NCI-H2107 treated with DMSO at 0.1 percent for 48 hours (cell line): ENCODE measurements around the gene RS1.

Source experiments
- DNase-seq: peaks from one replicate; lab custom pipeline; 2025; ENCODE audit not compliant: unreplicated experiment; lab: John Stamatoyannopoulos, UW

RS1 gene

GRCh38 chrX:18607966-18608365, 63.9 kb downstream of the RS1 start:
- no peak for DNase-seq

GRCh38 chrX:18598413-18598812, 73.5 kb downstream of the RS1 start:
- DNase-seq: no peak

- DNase-seq: no peak
Observed at GRCh38 chrX:18596096-18596495, 75.8 kb downstream of the RS1 start.

GRCh38 chrX:18594079-18594478, 77.8 kb downstream of the RS1 start:
- DNase-seq: no peak

GRCh38 chrX:18591834-18592233, 80.1 kb downstream of the RS1 start:
- no peak for DNase-seq
